GM23338 (cell line): ENCODE data around the gene DTNA. TPM values are rescaled to one million over a fixed set of nuclear protein-coding genes. Genes with fewer than 3 reads are reported as not detected.

Experiments used
- ATAC-seq: fragments of 200-7000 bp; cut with Tn5 transposase; 3 replicates; pipeline ENCODE4 v1.9.1; 2020
- DNase-seq: peaks from one replicate; pipeline ENCODE4 v3.0.0-alpha.2; 2015; ENCODE audit warnings: low spot score
- H2AFZ ChIP-seq: fragments of 200-600 bp; sonication (generic); 2 replicates; pipeline ENCODE4 v1.8.0; 2016; ENCODE audit warnings: antibody characterized with exemption, mild to moderate bottlenecking, moderate library complexity
- H3F3A ChIP-seq: fragments of 200-600 bp; sonication (generic); replicated peaks from 2 replicates; pipeline ENCODE4 v1.8.0; 2017; ENCODE audit warnings: antibody characterized with exemption, mixed run types, low read depth
- H3K27ac ChIP-seq: fragments of 200-600 bp; sonication (generic); 2 replicates; pipeline ENCODE4 v1.6.1; 2016; ENCODE audit warnings: low read depth
- H3K27me3 ChIP-seq: fragments of 200-600 bp; sonication (generic); 2 replicates; pipeline ENCODE4 v1.8.0; 2016; ENCODE audit warnings: mild to moderate bottlenecking, mixed run types, moderate library complexity; ENCODE audit not compliant: insufficient read depth
- H3K36me3 ChIP-seq: fragments of 200-600 bp; sonication (generic); 2 replicates; pipeline ENCODE4 v1.8.0; 2016; ENCODE audit warnings: mild to moderate bottlenecking; ENCODE audit not compliant: insufficient read depth
- H3K4me1 ChIP-seq: fragments of 200-600 bp; sonication (generic); 2 replicates; pipeline ENCODE4 v1.8.0; 2016; ENCODE audit warnings: mild to moderate bottlenecking, moderate library complexity; ENCODE audit not compliant: insufficient read depth
- H3K4me2 ChIP-seq: fragments of 200-600 bp; sonication (generic); 2 replicates; pipeline ENCODE4 v1.7.1; 2017; ENCODE audit warnings: mixed run types
- H3K4me3 ChIP-seq: fragments of 200-600 bp; sonication (generic); 2 replicates; pipeline ENCODE4 v1.6.1; 2016; ENCODE audit warnings: mixed run types
- H3K79me2 ChIP-seq: fragments of 200-600 bp; sonication (generic); replicated peaks from 2 replicates; pipeline ENCODE4 v1.8.0; 2017; ENCODE audit warnings: mild to moderate bottlenecking; ENCODE audit not compliant: insufficient read depth
- H3K9me2 ChIP-seq: fragments of 200-600 bp; sonication (generic); 2 replicates; pipeline ENCODE4 v1.8.0; 2017; ENCODE audit not compliant: insufficient read depth
- H4K20me1 ChIP-seq: fragments of 200-600 bp; sonication (generic); replicated peaks from 2 replicates; pipeline ENCODE4 v1.8.0; 2017; ENCODE audit warnings: mild to moderate bottlenecking; ENCODE audit not compliant: insufficient read depth
- H3K27ac Mint-ChIP-seq: 2 replicates; pipeline ENCODE4 v1.8.0; 2020; ENCODE audit warnings: inconsistent platforms, mild to moderate bottlenecking, moderate library complexity, mixed read lengths
- H3K27me3 Mint-ChIP-seq: 3 replicates; pipeline ENCODE4 v1.8.0; 2022; ENCODE audit warnings: low read depth, mild to moderate bottlenecking, moderate library complexity, mixed read lengths, inconsistent platforms; ENCODE audit not compliant: insufficient read depth, poor library complexity
- H3K36me3 Mint-ChIP-seq: 3 replicates; pipeline ENCODE4 v1.8.0; 2021; ENCODE audit warnings: low read depth, mild to moderate bottlenecking, inconsistent platforms, moderate library complexity, mixed read lengths
- H3K4me1 Mint-ChIP-seq: 3 replicates; pipeline ENCODE4 v1.8.0; 2020; ENCODE audit warnings: mild to moderate bottlenecking, inconsistent platforms, mixed read lengths
- H3K4me3 Mint-ChIP-seq: 3 replicates; pipeline ENCODE4 v1.8.0; 2021; ENCODE audit warnings: moderate library complexity, mild to moderate bottlenecking, inconsistent platforms, mixed read lengths
- H3K9me3 Mint-ChIP-seq: 3 replicates; pipeline ENCODE4 v1.8.0; 2020; ENCODE audit warnings: moderate library complexity, mild to moderate bottlenecking, inconsistent platforms, mixed read lengths
- CREB1 ChIP-seq: fragments of 250-450 bp; sonication (Bioruptor Pico); IDR thresholded peaks from 2 replicates; pipeline ENCODE4 v1.5.0; 2020; ENCODE audit warnings: low read depth, mild to moderate bottlenecking, moderate library complexity
- CTCF ChIP-seq, 2 experiments: fragments of 200-600 bp in 1 of 2; sonication (generic) in 1 of 2; conservative IDR thresholded peaks; 2 replicates each; pipeline versions ENCODE4 v1.5.1 to v1.6.1; 2016 to 2017; ENCODE audit warnings: antibody characterized with exemption in 2 of 2, low read depth in 2 of 2, mild to moderate bottlenecking in 2 of 2, moderate library complexity in 1 of 2
- EZH2phosphoT487 ChIP-seq: fragments of 200-600 bp; sonication (generic); IDR thresholded peaks from one replicate; pipeline ENCODE4 v1.8.1; 2018; ENCODE audit warnings: antibody characterized with exemption; ENCODE audit not compliant: unreplicated experiment
- NANOG ChIP-seq: IDR thresholded peaks from 2 replicates; pipeline ENCODE4 v1.6.1; 2016; ENCODE audit warnings: antibody characterized with exemption, borderline replicate concordance
- POLR2AphosphoS5 ChIP-seq: IDR thresholded peaks from 2 replicates; pipeline ENCODE4 v1.6.1; 2016; ENCODE audit warnings: antibody characterized with exemption, low read depth
- REST ChIP-seq: IDR thresholded peaks from one replicate; pipeline ENCODE4 v1.6.1; 2018; ENCODE audit warnings: antibody characterized with exemption; ENCODE audit not compliant: unreplicated experiment
- STAT1 ChIP-seq: IDR thresholded peaks from one replicate; pipeline ENCODE4 v1.6.1; 2016; ENCODE audit warnings: antibody characterized with exemption; ENCODE audit not compliant: unreplicated experiment
- ZNF114 ChIP-seq: fragments of 250-450 bp; sonication (Bioruptor Pico); IDR thresholded peaks from 2 replicates; pipeline ENCODE4 v1.5.0; 2020; ENCODE audit warnings: mild to moderate bottlenecking, moderate library complexity
- ZNF331 ChIP-seq: fragments of 250-450 bp; sonication (Bioruptor Pico); IDR thresholded peaks from 2 replicates; pipeline ENCODE4 v1.5.0; 2020; ENCODE audit warnings: low read depth, mild to moderate bottlenecking, moderate library complexity
- polyA plus RNA-seq: library from polyadenylated mRNA; unstranded; fragments of >200 nt; fragmentation: Nextera tagmentation; extraction: Ambion mirVana; gene quantifications from 2 replicates; pipeline ENCODE4 v1.2.1, GENCODE V29; 2016
- total RNA-seq: library from RNA; depleted of rRNA; stranded (reverse); fragments of >200 nt; shearing (Covaris generic); gene quantifications from 2 replicates; pipeline ENCODE4 v1.2.3, GENCODE V29; 2014
- TF ChIP-seq, protein P1 (sequence below): IDR thresholded peaks from 2 replicates; pipeline ENCODE4 v1.6.1; 2016; ENCODE audit warnings: antibody characterized with exemption
- TF ChIP-seq, protein P2 (sequence below): fragments of 250-450 bp; sonication (Bioruptor Pico); IDR thresholded peaks from 2 replicates; pipeline ENCODE4 v1.5.0; 2020; ENCODE audit warnings: mild to moderate bottlenecking, moderate library complexity

Gene DTNA
- total and polyA plus RNA-seq, 2 experiments from 2014 or later, result 11.5 to 25.1 TPM

DNA sequence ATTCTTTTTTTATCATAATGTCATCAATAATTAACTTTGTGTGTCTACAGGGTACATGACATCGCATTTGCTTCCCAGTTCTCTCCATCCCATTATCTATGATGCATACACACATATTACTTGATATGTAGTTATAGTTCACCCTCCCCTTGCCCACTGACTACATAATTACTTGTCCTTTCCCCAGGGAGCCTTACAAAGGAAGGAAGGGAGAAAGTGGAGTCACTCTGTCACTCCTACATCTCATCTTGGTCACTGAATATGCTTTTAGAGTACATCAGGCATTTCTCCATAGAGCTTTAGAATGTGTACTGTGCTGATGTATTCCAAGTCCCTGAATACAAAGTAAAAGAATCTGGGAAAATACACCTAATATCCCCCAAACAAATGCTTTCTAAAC is 6.0 kb upstream of the DTNA start (continued):
- TF ChIP-seq CTCF (conservative IDR thresholded peaks at IDR 0.05; ENCODE audit: low read depth in 2 of 2) (no peak), REST (no peak)

DNA sequence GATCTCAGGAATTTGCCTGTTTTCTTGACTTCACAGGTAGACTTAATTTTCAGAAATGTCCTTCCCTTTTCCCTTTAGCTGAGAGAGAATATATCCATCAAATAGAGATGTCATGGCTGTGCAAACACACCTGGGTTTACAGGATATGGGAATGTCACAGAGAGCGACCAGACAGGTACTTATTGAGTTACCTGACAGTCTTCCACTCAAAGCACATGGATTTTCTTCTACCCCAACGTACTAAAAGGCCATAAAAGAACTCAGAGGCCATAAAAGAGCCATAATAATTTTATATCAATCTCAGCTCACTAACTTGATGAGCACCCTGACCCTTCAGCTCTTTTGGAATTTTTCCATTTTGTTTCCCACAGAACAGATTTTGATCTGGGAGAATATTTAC is 5.3 kb upstream of the DTNA start:
- H3K27me3 Mint-ChIP-seq, result no peaks in the 10 kb centered on the region
- H3K4me3 ChIP-seq, result no peak overlapping the region
- H3K36me3 Mint-ChIP-seq, result no peaks in the 10 kb centered on the region
- H3K9me3 Mint-ChIP-seq, result no peaks in the 10 kb centered on the region
- H4K20me1 ChIP-seq, result no peaks in the 10 kb centered on the region
- ATAC-seq, result no peak
- H3K27ac Mint-ChIP-seq, result no peak overlapping the region
- H3K4me3 Mint-ChIP-seq, result no peak overlapping the region
- no peaks in the 10 kb centered on the region; the same call in 1 of the 2 replicates for H3K9me2 ChIP-seq
- H3K4me1 Mint-ChIP-seq, result peaks cover 24% of the 10 kb centered on the region
- no peaks in the 10 kb centered on the region for H3K27me3 ChIP-seq
- peaks cover 40% of the 10 kb centered on the region for H3K4me1 ChIP-seq
- H2AFZ ChIP-seq, result no peak overlapping the region
- no peak overlapping the region for H3K4me2 ChIP-seq
- H3K36me3 ChIP-seq, result no peaks in the 10 kb centered on the region
- H3K79me2 ChIP-seq, result no peaks in the 10 kb centered on the region
- no peak overlapping the region for H3K27ac ChIP-seq
- H3F3A ChIP-seq, result no peaks in the 10 kb centered on the region
- DNase-seq, result no peak
- TF ChIP-seq CREB1, result no peak
- no peak for TF ChIP-seq NANOG
- no peak for TF ChIP-seq CTCF (conservative IDR thresholded peaks at IDR 0.05; ENCODE audit: low read depth in 2 of 2)
- no peak for TF ChIP-seq ZNF114 (CRISPR knock-in tag)
- TF ChIP-seq, protein P1, sequence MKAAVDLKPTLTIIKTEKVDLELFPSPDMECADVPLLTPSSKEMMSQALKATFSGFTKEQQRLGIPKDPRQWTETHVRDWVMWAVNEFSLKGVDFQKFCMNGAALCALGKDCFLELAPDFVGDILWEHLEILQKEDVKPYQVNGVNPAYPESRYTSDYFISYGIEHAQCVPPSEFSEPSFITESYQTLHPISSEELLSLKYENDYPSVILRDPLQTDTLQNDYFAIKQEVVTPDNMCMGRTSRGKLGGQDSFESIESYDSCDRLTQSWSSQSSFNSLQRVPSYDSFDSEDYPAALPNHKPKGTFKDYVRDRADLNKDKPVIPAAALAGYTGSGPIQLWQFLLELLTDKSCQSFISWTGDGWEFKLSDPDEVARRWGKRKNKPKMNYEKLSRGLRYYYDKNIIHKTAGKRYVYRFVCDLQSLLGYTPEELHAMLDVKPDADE, result no peak
- TF ChIP-seq, protein P2, sequence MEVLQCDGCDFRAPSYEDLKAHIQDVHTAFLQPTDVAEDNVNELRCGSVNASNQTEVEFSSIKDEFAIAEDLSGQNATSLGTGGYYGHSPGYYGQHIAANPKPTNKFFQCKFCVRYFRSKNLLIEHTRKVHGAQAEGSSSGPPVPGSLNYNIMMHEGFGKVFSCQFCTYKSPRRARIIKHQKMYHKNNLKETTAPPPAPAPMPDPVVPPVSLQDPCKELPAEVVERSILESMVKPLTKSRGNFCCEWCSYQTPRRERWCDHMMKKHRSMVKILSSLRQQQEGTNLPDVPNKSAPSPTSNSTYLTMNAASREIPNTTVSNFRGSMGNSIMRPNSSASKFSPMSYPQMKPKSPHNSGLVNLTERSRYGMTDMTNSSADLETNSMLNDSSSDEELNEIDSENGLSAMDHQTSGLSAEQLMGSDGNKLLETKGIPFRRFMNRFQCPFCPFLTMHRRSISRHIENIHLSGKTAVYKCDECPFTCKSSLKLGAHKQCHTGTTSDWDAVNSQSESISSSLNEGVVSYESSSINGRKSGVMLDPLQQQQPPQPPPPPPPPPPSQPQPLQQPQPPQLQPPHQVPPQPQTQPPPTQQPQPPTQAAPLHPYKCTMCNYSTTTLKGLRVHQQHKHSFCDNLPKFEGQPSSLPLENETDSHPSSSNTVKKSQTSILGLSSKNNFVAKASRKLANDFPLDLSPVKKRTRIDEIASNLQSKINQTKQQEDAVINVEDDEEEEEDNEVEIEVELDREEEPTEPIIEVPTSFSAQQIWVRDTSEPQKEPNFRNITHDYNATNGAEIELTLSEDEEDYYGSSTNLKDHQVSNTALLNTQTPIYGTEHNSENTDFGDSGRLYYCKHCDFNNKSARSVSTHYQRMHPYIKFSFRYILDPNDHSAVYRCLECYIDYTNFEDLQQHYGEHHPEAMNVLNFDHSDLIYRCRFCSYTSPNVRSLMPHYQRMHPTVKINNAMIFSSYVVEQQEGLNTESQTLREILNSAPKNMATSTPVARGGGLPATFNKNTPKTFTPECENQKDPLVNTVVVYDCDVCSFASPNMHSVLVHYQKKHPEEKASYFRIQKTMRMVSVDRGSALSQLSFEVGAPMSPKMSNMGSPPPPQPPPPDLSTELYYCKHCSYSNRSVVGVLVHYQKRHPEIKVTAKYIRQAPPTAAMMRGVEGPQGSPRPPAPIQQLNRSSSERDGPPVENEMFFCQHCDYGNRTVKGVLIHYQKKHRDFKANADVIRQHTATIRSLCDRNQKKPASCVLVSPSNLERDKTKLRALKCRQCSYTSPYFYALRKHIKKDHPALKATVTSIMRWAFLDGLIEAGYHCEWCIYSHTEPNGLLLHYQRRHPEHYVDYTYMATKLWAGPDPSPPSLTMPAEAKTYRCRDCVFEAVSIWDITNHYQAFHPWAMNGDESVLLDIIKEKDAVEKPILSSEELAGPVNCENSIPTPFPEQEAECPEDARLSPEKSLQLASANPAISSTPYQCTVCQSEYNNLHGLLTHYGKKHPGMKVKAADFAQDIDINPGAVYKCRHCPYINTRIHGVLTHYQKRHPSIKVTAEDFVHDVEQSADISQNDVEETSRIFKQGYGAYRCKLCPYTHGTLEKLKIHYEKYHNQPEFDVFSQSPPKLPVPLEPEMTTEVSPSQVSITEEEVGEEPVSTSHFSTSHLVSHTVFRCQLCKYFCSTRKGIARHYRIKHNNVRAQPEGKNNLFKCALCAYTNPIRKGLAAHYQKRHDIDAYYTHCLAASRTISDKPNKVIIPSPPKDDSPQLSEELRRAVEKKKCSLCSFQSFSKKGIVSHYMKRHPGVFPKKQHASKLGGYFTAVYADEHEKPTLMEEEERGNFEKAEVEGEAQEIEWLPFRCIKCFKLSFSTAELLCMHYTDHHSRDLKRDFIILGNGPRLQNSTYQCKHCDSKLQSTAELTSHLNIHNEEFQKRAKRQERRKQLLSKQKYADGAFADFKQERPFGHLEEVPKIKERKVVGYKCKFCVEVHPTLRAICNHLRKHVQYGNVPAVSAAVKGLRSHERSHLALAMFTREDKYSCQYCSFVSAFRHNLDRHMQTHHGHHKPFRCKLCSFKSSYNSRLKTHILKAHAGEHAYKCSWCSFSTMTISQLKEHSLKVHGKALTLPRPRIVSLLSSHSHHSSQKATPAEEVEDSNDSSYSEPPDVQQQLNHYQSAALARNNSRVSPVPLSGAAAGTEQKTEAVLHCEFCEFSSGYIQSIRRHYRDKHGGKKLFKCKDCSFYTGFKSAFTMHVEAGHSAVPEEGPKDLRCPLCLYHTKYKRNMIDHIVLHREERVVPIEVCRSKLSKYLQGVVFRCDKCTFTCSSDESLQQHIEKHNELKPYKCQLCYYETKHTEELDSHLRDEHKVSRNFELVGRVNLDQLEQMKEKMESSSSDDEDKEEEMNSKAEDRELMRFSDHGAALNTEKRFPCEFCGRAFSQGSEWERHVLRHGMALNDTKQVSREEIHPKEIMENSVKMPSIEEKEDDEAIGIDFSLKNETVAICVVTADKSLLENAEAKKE (CRISPR knock-in tag), result no peak
- TF ChIP-seq POLR2AphosphoS5, result no peak
- no peak for TF ChIP-seq STAT1
- TF ChIP-seq ZNF331 (CRISPR knock-in tag), result no peak
- TF ChIP-seq EZH2phosphoT487, result no peak
